ENCODE data around the gene EGR4.

GRCh38 chr2:73268830-73269685, 24.3 kb downstream of the EGR4 start:
- no peak for TF ChIP-seq ARNT (IDR thresholded peaks at IDR 0.05)
- TF ChIP-seq BHLHE40 (IDR thresholded peaks at IDR 0.05; ENCODE audit: borderline replicate concordance) = no peak
- TF ChIP-seq FOXA1 (IDR thresholded peaks at IDR 0.05) = no peak
- TF ChIP-seq NFRKB (IDR thresholded peaks at IDR 0.05) = no peak
- TF ChIP-seq TARDBP (IDR thresholded peaks at IDR 0.05) = no peak
- no peak for TF ChIP-seq SP1 (IDR thresholded peaks at IDR 0.05)
- TF ChIP-seq HDGF (IDR thresholded peaks at IDR 0.05; ENCODE audit: borderline replicate concordance) = no peak
